GM23248 (cell line): Measurements from ENCODE around the gene SLC5A6. TPM values are rescaled to one million over a fixed set of nuclear protein-coding genes. Genes with fewer than 3 reads are reported as not detected.

Experiments
- DNase-seq: peaks from one replicate; pipeline ENCODE4 v3.0.0-alpha.2; 2015
- H2AFZ ChIP-seq: fragments of 200-600 bp; sonication (generic); 2 replicates; pipeline ENCODE4 v1.6.1; 2016; ENCODE audit warnings: antibody characterized with exemption
- H3F3A ChIP-seq: fragments of 200-600 bp; sonication (generic); 2 replicates; pipeline ENCODE4 v1.6.1; 2016; ENCODE audit warnings: mild to moderate bottlenecking, antibody characterized with exemption, mixed run types; ENCODE audit not compliant: insufficient read depth
- H3K27ac ChIP-seq: fragments of 200-600 bp; sonication (generic); 2 replicates; pipeline ENCODE4 v1.5.1; 2016; ENCODE audit warnings: mild to moderate bottlenecking
- H3K27me3 ChIP-seq: fragments of 200-600 bp; sonication (generic); replicated peaks from 2 replicates; pipeline ENCODE4 v1.6.1; 2016; ENCODE audit warnings: mild to moderate bottlenecking; ENCODE audit not compliant: insufficient read depth
- H3K36me3 ChIP-seq: fragments of 200-600 bp; sonication (generic); 2 replicates; pipeline ENCODE4 v1.6.1; 2016; ENCODE audit warnings: low read depth, mild to moderate bottlenecking
- H3K4me1 ChIP-seq: fragments of 200-600 bp; sonication (generic); 2 replicates; pipeline ENCODE4 v1.6.1; 2016; ENCODE audit warnings: mild to moderate bottlenecking; ENCODE audit not compliant: insufficient read depth
- H3K4me2 ChIP-seq: fragments of 200-600 bp; sonication (generic); one replicate; pipeline ENCODE4 v1.6.1; 2016; ENCODE audit warnings: mild to moderate bottlenecking; ENCODE audit not compliant: unreplicated experiment
- H3K4me3 ChIP-seq: fragments of 200-600 bp; sonication (generic); 2 replicates; pipeline ENCODE4 v1.5.1; 2016; ENCODE audit warnings: mild to moderate bottlenecking
- H3K79me2 ChIP-seq: fragments of 200-600 bp; sonication (generic); 2 replicates; pipeline ENCODE4 v1.6.1; 2016; ENCODE audit warnings: mild to moderate bottlenecking; ENCODE audit not compliant: insufficient read depth
- H3K9ac ChIP-seq: fragments of 200-600 bp; sonication (generic); 2 replicates; pipeline ENCODE4 v1.6.1; 2016; ENCODE audit warnings: mild to moderate bottlenecking
- H3K9me2 ChIP-seq: fragments of 200-600 bp; sonication (generic); 2 replicates; pipeline ENCODE4 v1.6.1; 2016; ENCODE audit warnings: mixed run types, mild to moderate bottlenecking, moderate library complexity; ENCODE audit not compliant: insufficient read depth
- H3K9me3 ChIP-seq: fragments of 200-600 bp; sonication (generic); one replicate; pipeline ENCODE4 v1.6.1; 2017; ENCODE audit warnings: low read depth
- H4K20me1 ChIP-seq: fragments of 200-600 bp; sonication (generic); 2 replicates; pipeline ENCODE4 v1.6.0; 2016; ENCODE audit not compliant: insufficient read depth
- EZH2 ChIP-seq: fragments of 200-600 bp; sonication (generic); IDR thresholded peaks from 2 replicates; pipeline ENCODE4 v1.6.1; 2018; ENCODE audit warnings: antibody characterized with exemption, mild to moderate bottlenecking; ENCODE audit not compliant: insufficient read depth, poor library complexity, severe bottlenecking
- EZH2phosphoT487 ChIP-seq: fragments of 200-600 bp; sonication (generic); IDR thresholded peaks from 2 replicates; pipeline ENCODE4 v1.6.1; 2018; ENCODE audit warnings: antibody characterized with exemption, moderate library complexity, mild to moderate bottlenecking, low read depth; ENCODE audit not compliant: insufficient read depth
- WGBS, 2 experiments: methylation state at CpG; one replicate each; pipeline ENCODE4 v1.1.6; 2015 to 2017; ENCODE audit warnings: low lambda C conversion rate in 2 of 2, low coverage in 1 of 2; ENCODE audit errors: missing lambda C conversion rate in 2 of 2; 5-methylcytosine and 5-hydroxymethylcytosine counted together
- in situ Hi-C: fragments of 300-500 bp; cut with MboI; formaldehyde crosslinking; loops from 2 replicates; pipeline ENCODE4 v1.15.0; 2020
- polyA plus RNA-seq: library from polyadenylated mRNA; unstranded; fragments of >200 nt; fragmentation: Nextera tagmentation; extraction: Ambion mirVana; gene quantifications from 2 replicates; pipeline ENCODE4 v1.2.1, GENCODE V29; 2016
- total RNA-seq: library from RNA; depleted of rRNA; stranded (reverse); fragments of >200 nt; shearing (Covaris generic); gene quantifications from 2 replicates; pipeline ENCODE4 v1.2.3, GENCODE V29; 2014

Gene SLC5A6
- total and polyA plus RNA-seq, 2 experiments from 2014 or later: 9.4 to 13.5 TPM

DNA sequence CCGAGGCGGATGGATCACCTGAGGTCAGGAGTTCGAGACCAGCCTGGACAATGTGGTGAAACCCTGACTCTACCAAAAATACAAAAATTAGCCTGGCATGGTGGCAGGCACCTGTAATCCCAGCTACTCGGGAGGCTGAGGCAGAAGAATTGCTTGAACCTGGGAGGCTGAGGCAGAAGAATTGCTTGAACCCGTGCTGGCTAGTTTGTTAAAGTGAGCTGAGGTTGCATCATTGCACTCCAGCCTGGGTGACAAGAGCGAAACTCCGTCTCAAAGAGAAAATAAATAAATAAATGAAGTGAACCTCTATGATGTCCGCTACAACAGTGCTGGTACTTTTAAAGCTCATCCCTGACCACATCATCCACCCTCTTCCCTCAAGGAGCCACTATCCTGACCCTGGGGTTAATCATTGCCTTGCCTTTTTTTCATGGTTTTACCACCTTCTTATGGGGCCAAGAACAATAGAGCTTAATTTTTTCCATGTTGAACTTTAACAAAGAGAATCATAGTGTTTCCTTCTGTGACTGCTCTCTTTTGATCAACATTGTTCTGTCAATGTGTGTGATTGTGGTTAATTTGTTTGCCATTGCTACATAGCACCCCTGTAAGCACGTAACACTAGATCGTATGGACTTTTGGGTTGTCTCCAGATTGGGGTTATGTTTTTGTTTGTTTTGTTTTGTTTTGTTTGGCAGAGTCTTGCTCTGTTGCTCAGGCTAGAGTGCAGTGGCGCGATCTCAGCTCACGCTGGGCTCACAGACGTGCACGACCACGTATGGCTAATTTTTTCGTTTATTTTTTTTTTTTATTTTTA, 17.3 kb downstream of the SLC5A6 start:
- Histone ChIP-seq H4K20me1 (no peaks in the 10 kb centered on the region), H2AFZ (no peak overlapping the region), H3K9me3 (no peaks in the 10 kb centered on the region), H3K27me3 (no peaks in the 10 kb centered on the region), H3K36me3 (no peaks in the 10 kb centered on the region), H3F3A (no peaks in the 10 kb centered on the region), H3K9ac (no peak overlapping the region), H3K27ac (no peak overlapping the region), H3K79me2 (no peaks in the 10 kb centered on the region), H3K9me2 (no peaks in the 10 kb centered on the region), H3K4me2 (no peak overlapping the region), H3K4me1 (no peaks in the 10 kb centered on the region), H3K4me3 (no peak overlapping the region)
- WGBS, 2 experiments: 62 to 63% methylated on average over 17 of the region's 17 CpGs
- TF ChIP-seq EZH2phosphoT487 (no peak), EZH2 (no peak)
- no peak for DNase-seq
- in situ Hi-C loops: loop anchor here (5.0 kb wide), 1 partner anchor 92 kb away; no protein-coding TSS in a partner anchor

DNA sequence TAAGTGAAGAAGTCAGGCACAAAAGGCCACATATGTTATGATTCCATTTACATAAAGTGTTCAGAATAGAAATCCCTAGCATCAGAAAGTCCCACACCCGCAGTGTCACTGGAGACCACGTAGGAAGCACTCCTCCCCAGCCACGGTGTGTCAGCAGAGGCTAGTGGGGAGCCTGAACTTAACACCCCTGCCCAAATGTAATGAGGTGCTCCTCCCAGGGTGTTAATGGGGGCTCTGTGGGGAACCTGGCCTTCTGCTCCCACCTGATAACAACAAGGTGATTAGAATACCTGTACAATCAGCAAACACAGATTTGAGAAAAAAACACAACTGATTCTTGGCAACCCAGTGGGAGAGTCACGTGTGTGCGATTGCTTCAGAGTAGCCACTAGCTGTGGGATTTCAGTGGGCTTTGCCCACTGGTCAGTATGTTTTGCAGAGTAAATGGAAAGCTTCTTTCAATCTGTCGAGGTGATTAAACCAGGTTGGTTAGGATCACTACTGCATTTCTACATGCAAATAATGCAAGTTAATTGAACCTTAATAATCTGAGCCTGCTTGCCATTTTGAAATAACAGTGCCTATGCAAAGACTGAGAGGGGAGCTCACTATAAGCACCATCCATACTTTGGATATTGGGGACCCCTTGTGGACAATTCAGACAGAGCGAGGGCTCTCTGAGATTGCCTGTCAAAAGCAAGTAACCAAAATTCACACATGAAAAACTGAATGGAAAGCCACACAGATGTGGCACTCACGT, 20.8 kb downstream of the SLC5A6 start:
- Histone ChIP-seq H4K20me1 (no peaks in the 10 kb centered on the region), H3K4me1 (peaks cover under 1% of the 10 kb centered on the region; the same call in 1 of the 2 replicates), H3K4me3 (no peak overlapping the region), H3K9ac (no peak overlapping the region), H3K4me2 (no peak overlapping the region), H3K9me2 (no peaks in the 10 kb centered on the region), H3K9me3 (no peaks in the 10 kb centered on the region), H3K79me2 (no peaks in the 10 kb centered on the region), H3K36me3 (no peaks in the 10 kb centered on the region), H3K27me3 (no peaks in the 10 kb centered on the region), H3F3A (peaks cover 6% of the 10 kb centered on the region), H3K27ac (no peak overlapping the region), H2AFZ (no peak overlapping the region)
- in situ Hi-C loops: loop anchor here (5.0 kb wide), 1 partner anchor 89 kb away; no protein-coding TSS in a partner anchor
- peak; percentile 76 for DNase-seq
- 22 to 25% methylated on average over 8 of the region's 8 CpGs for WGBS, 2 experiments
- TF ChIP-seq EZH2phosphoT487: no peak
- no peak for TF ChIP-seq EZH2

DNA sequence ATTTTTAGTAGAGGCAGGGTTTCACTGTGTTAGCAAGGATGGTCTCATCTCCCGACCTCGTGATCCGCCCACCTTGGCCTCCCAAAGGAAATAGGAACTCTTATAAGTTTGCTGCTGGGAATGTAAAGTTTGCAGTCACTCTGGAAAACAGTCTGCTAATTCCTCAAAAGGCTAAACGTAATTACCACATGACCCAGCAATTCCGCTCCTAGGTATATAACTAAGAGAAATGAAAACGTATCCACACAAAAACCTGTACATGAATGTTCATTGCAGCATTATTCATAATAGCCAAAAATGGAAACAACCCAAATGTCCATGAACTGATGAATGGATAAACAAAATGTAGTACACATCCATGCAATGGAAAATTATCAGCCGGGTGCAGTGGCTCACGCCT, 22.1 kb downstream of the SLC5A6 start:
- Histone ChIP-seq H4K20me1 (no peaks in the 10 kb centered on the region), H3K4me3 (no peak overlapping the region), H3K4me2 (no peak overlapping the region), H3K27ac (no peak overlapping the region), H3K79me2 (no peaks in the 10 kb centered on the region), H3K9ac (no peak overlapping the region), H3K36me3 (no peaks in the 10 kb centered on the region), H2AFZ (no peak overlapping the region), H3K9me2 (no peaks in the 10 kb centered on the region), H3F3A (peaks cover 19% of the 10 kb centered on the region), H3K27me3 (no peaks in the 10 kb centered on the region), H3K9me3 (no peaks in the 10 kb centered on the region), H3K4me1 (peaks cover 13% of the 10 kb centered on the region)
- no peak for DNase-seq
- 88 to 91% methylated on average over 8 of the region's 8 CpGs for WGBS, 2 experiments
- in situ Hi-C loops: loop anchor here (5.0 kb wide), 1 partner anchor 88 kb away; no protein-coding TSS in a partner anchor
- TF ChIP-seq EZH2 (no peak), EZH2phosphoT487 (no peak)

DNA sequence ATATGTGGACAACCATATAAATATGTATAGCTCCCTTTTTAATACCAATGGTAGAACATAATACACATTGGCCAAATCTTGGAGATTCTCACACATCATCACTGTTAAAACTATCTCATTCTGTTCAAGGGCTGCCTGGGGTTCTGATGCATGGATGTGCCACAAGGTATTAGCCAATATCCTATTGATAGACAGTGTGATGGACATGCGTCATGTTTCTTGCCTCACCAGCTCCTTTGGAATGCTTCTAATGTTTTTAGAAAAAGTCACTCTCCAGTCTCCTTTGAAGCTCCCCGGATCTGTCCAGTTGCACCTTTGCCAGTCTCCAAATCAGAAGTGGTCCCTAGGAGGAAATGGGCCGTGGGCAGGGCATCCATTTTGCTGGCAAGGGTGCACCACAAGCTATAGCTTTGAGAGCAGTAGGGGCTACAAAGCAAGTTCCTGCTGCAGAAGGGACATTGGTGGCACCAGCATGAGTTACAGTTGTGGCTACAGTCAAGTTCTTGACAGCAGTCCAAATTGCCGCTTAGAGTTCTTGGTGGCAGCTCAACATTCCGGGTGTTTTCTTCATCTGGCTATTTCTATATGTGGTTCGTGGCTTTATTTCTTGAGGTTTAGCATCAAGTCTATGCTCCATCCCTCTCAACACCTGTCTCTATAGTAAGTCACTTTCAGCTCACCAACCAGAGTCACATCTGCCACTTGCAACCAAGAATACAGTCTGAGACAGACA, 25.3 kb downstream of the SLC5A6 start:
- H3F3A ChIP-seq: peaks cover 38% of the 10 kb centered on the region
- peaks cover 33% of the 10 kb centered on the region for H3K4me1 ChIP-seq
- H3K9ac ChIP-seq: no peak overlapping the region
- H3K9me2 ChIP-seq: no peaks in the 10 kb centered on the region
- no peaks in the 10 kb centered on the region for H3K79me2 ChIP-seq
- H3K27ac ChIP-seq: no peak overlapping the region
- WGBS, 2 experiments: 51 to 52% methylated on average over 6 of the region's 6 CpGs
- in situ Hi-C loops: no loop called here
- no peaks in the 10 kb centered on the region for H3K27me3 ChIP-seq
- H3K36me3 ChIP-seq: no peaks in the 10 kb centered on the region
- H3K4me2 ChIP-seq: no peak overlapping the region
- H4K20me1 ChIP-seq: no peaks in the 10 kb centered on the region
- no peak for DNase-seq
- no peak overlapping the region for H3K4me3 ChIP-seq
- H2AFZ ChIP-seq: no peak overlapping the region
- TF ChIP-seq EZH2 (no peak), EZH2phosphoT487 (no peak)
- no peaks in the 10 kb centered on the region for H3K9me3 ChIP-seq
